GM23338 (cell line): ENCODE measurements around the gene BTBD1.

ENCODE experiments used
- CREB1 ChIP-seq: fragments of 250-450 bp; sonication (Bioruptor Pico); IDR thresholded peaks from 2 replicates; pipeline ENCODE4 v1.5.0; 2020; ENCODE audit warnings: low read depth, mild to moderate bottlenecking, moderate library complexity
- CTCF ChIP-seq, 2 experiments: fragments of 200-600 bp in 1 of 2; sonication (generic) in 1 of 2; conservative IDR thresholded peaks; 2 replicates each; pipeline versions ENCODE4 v1.5.1 to v1.6.1; 2016 to 2017; ENCODE audit warnings: antibody characterized with exemption in 2 of 2, low read depth in 2 of 2, mild to moderate bottlenecking in 2 of 2, moderate library complexity in 1 of 2
- EZH2 ChIP-seq: fragments of 200-600 bp; sonication (generic); IDR thresholded peaks from one replicate; pipeline ENCODE4 v1.8.0; 2017; ENCODE audit warnings: antibody characterized with exemption, mild to moderate bottlenecking, low read depth; ENCODE audit not compliant: unreplicated experiment
- EZH2phosphoT487 ChIP-seq: fragments of 200-600 bp; sonication (generic); IDR thresholded peaks from one replicate; pipeline ENCODE4 v1.8.1; 2018; ENCODE audit warnings: antibody characterized with exemption; ENCODE audit not compliant: unreplicated experiment
- JUNB ChIP-seq: IDR thresholded peaks from one replicate; pipeline ENCODE4 v1.6.1; 2016; ENCODE audit warnings: antibody characterized with exemption; ENCODE audit not compliant: unreplicated experiment
- NANOG ChIP-seq: IDR thresholded peaks from 2 replicates; pipeline ENCODE4 v1.6.1; 2016; ENCODE audit warnings: antibody characterized with exemption, borderline replicate concordance
- POLR2AphosphoS5 ChIP-seq: IDR thresholded peaks from 2 replicates; pipeline ENCODE4 v1.6.1; 2016; ENCODE audit warnings: antibody characterized with exemption, low read depth
- REST ChIP-seq: IDR thresholded peaks from one replicate; pipeline ENCODE4 v1.6.1; 2018; ENCODE audit warnings: antibody characterized with exemption; ENCODE audit not compliant: unreplicated experiment
- STAT1 ChIP-seq: IDR thresholded peaks from one replicate; pipeline ENCODE4 v1.6.1; 2016; ENCODE audit warnings: antibody characterized with exemption; ENCODE audit not compliant: unreplicated experiment
- ZNF331 ChIP-seq: fragments of 250-450 bp; sonication (Bioruptor Pico); IDR thresholded peaks from 2 replicates; pipeline ENCODE4 v1.5.0; 2020; ENCODE audit warnings: low read depth, mild to moderate bottlenecking, moderate library complexity
- TF ChIP-seq, protein P1 (sequence below): IDR thresholded peaks from 2 replicates; pipeline ENCODE4 v1.6.1; 2016; ENCODE audit warnings: antibody characterized with exemption

GRCh38 chr15:82986442-82986780 lies 80.6 kb downstream of the BTBD1 start:
- TF ChIP-seq EZH2 (no peak), EZH2phosphoT487 (no peak), CTCF (conservative IDR thresholded peaks at IDR 0.05; ENCODE audit: low read depth in 2 of 2) (no peak), CREB1 (no peak), POLR2AphosphoS5 (no peak), STAT1 (no peak), JUNB (no peak), REST (no peak), NANOG (no peak), ZNF331 (CRISPR knock-in tag) (no peak)
- TF ChIP-seq, protein P1, sequence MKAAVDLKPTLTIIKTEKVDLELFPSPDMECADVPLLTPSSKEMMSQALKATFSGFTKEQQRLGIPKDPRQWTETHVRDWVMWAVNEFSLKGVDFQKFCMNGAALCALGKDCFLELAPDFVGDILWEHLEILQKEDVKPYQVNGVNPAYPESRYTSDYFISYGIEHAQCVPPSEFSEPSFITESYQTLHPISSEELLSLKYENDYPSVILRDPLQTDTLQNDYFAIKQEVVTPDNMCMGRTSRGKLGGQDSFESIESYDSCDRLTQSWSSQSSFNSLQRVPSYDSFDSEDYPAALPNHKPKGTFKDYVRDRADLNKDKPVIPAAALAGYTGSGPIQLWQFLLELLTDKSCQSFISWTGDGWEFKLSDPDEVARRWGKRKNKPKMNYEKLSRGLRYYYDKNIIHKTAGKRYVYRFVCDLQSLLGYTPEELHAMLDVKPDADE, result no peak
